NCI-H774 (cell line): ENCODE results near the gene TPM3.
"Not testable (repeated sequence)": the region's sequence is repeated elsewhere in the genome, so short reads cannot be mapped to it uniquely, and the experiment has no call there.

Experiments
- DNase-seq: peaks from one replicate; lab custom pipeline; 2025; lab: John Stamatoyannopoulos, UW

The TPM3 gene

GRCh38 chr1:154166207-154166606, 25.7 kb downstream of the TPM3 start:
- DNase-seq: no peak

- no peak for DNase-seq
Observed at GRCh38 chr1:154159554-154159953, 32.3 kb downstream of the TPM3 start.

- no peak for DNase-seq
Observed at GRCh38 chr1:154158307-154159125, 33.4 kb downstream of the TPM3 start.

GRCh38 chr1:154157520-154158306, 34.2 kb downstream of the TPM3 start:
- DNase-seq: no peak

GRCh38 chr1:154155251-154155650, 36.6 kb downstream of the TPM3 start:
- no peak for DNase-seq

- no peak for DNase-seq
Observed at GRCh38 chr1:154154534-154155191, 37.2 kb downstream of the TPM3 start, which contains the start of gene NUP210L. NUP210L (minus strand) TSS chr1:154155073.

GRCh38 chr1:154154053-154154452, 37.8 kb downstream of the TPM3 start:
- no peak for DNase-seq

GRCh38 chr1:154151311-154151710, 40.6 kb downstream of the TPM3 start:
- no peak for DNase-seq

- no peak for DNase-seq
Observed at GRCh38 chr1:154148807-154149206, 43.1 kb downstream of the TPM3 start.

GRCh38 chr1:154147505-154147904, 44.4 kb downstream of the TPM3 start:
- DNase-seq: not testable (repeated sequence)

- no peak for DNase-seq
Observed at GRCh38 chr1:154145986-154146385, 45.9 kb downstream of the TPM3 start.

- no peak for DNase-seq
Observed at GRCh38 chr1:154142358-154142757, 49.5 kb downstream of the TPM3 start.

- no peak for DNase-seq
Observed at GRCh38 chr1:154141240-154141639, 50.7 kb downstream of the TPM3 start.

GRCh38 chr1:154137888-154138287, 54.0 kb downstream of the TPM3 start:
- DNase-seq: no peak

- DNase-seq: no peak
Observed at GRCh38 chr1:154133256-154133655, 58.6 kb downstream of the TPM3 start.

GRCh38 chr1:154129391-154129970, 62.4 kb downstream of the TPM3 start:
- DNase-seq: no peak

GRCh38 chr1:154123205-154123604, 68.7 kb downstream of the TPM3 start:
- not testable (repeated sequence) for DNase-seq

- no peak for DNase-seq
Observed at GRCh38 chr1:154117642-154118041, 74.3 kb downstream of the TPM3 start.

GRCh38 chr1:154115180-154115579, 76.7 kb downstream of the TPM3 start:
- DNase-seq: peak; percentile 56
